GM10266 (cell line): ENCODE measurements around the gene SF1.

Experiments
- DNase-seq: peaks from one replicate; pipeline ENCODE4 v3.0.0; 2012; ENCODE audit errors: extremely low spot score
- CTCF ChIP-seq: IDR thresholded peaks from 2 replicates; pipeline ENCODE4 v1.5.1; 2012; ENCODE audit warnings: mild to moderate bottlenecking, low read depth; ENCODE audit not compliant: control insufficient read depth, insufficient read depth; ENCODE audit errors: missing control alignments

The SF1 gene

DNA sequence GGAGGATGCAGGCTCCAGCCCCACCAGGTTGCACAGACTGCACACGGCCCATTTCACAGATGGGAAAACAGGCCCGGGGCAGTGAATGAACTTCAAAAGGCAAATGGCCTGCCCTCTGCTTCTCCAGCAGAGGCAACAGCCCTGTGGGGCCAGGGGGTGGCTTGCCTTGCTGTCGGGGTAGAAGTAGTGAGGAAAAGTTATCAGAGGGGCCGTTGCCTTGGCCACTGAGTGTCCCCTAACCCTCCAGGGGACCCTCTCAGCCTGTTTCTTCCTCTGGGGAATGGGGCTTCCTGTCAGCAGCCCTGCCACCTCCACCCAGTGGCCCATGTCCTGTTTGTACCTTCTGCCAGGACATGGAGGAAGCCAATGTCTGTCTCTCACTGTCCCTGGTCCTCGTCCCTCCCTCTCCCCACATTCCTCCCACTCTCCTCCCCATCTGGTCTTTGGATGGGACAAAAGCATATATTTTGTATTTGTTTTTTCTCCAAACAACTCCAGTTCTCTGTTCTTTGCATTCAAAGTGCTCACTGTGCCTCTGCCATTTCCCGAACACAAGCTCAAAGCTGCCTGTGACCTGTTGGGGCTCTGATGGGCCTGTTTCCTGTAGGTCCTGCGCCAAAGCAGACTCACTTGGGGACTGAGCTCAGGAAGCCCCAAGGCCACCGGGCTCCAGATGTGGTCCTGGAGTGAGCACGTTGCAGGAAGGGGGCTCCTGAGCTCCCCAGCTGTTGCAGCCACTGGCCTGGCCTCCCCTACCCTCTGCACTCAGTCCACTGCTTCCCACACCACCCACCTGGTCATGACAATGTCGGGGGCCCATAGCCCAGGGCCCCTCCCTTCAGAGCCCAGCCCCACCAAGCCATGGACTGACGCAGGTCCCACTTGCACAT is 15.2 kb upstream of the SF1 start:
- TF ChIP-seq CTCF, result no peak
- DNase-seq, result no peak

DNA sequence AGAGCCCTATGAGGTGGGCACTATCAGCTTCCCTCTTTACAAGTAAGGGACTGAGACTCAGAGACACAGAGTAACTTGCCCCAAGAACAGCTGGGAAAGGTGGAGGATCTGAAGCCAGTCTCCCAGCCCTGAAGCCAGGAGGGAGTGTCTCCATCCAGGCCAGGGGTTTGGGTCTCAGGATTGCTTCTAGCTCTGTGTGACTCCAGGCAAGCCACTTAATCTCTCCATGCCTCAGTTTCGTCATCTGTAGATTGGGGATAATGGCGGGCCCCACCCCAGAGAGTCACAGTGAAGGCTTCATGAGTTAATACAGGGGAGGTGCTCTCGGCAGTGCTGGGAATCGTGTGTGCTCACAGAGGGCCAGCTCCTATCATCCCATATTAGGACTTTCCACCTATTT is 14.1 kb upstream of the SF1 start:
- no peak for DNase-seq
- no peak for TF ChIP-seq CTCF

DNA sequence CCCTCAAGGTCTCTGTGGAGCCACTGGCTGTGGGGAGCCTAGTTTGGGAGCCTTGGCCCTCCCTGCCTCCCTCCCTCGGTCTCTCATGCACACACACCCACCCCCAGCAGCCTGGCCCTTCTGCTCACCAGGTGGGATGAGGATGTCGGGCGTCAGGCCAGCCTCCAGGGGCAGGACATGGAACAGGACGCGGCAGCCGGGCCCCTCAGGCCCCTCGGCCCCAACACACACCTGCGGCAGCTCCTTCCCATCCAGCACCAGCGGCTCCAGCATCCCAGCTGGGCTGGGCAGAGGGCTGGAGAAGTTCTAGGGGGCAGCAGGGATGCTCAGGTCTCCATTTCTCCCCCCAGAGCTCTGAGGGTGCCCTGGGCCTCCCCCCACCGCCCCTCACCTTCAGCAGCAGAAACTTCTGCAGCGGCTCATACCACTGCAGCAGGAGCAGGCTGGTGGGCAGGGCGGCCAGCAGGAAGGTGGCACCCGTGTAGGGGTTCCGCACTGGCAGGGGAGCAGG is 13.5 kb upstream of the SF1 start:
- no peak for DNase-seq
- TF ChIP-seq CTCF, result no peak

GRCh38 chr11:64790205-64791095 is 12.1 kb upstream of the SF1 start:
- DNase-seq, result no peak
- TF ChIP-seq CTCF, result no peak

- TF ChIP-seq CTCF, result no peak
- no peak for DNase-seq
These were observed 11.2 kb upstream of the SF1 start for GRCh38 chr11:64789331-64790204.

- no peak for DNase-seq
- no peak for TF ChIP-seq CTCF
These were observed 10.2 kb upstream of the SF1 start for GRCh38 chr11:64788321-64789215.
